Measurements from ENCODE around the gene RECK. TPM values are rescaled to one million over a fixed set of nuclear protein-coding genes. Genes with fewer than 3 reads are reported as not detected.

The RECK gene
- total and polyA plus RNA-seq, 3 donors from 2014 or later = 10.1 to 17.6 (median 15.4) TPM

DNA sequence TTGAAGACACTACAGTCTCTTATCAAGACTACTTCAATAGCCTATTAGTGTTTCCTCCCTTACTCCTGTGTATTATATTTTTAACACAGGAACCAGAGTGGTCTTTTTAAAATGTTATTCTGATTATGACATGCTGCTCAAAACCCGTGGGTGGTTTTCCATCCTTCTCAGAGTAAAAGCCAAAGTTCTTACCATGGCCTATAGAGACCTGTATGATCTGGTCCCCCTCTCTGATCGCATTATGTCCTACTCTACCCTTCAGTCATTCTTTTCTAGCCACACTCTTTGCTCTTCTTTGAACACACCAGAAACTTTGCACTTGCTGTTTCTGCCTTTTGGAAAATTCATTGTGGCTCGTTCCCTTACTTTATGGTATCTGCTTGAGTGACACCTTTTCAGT lies 13.8 kb downstream of the RECK start:
- Histone ChIP-seq H3K36me3 (ENCODE audit: low read depth, missing control alignments) (no peaks in the 10 kb centered on the region), H3K4me1 (no peaks in the 10 kb centered on the region), H3K27ac (no peak overlapping the region), H3K27me3 (no peaks in the 10 kb centered on the region), H3K4me3 (no peak overlapping the region), H3K9me3 (no peaks in the 10 kb centered on the region)
- WGBS, 2 donors = 91 to 96% methylated on average over 3 of the region's 3 CpGs
- intact Hi-C loops (cut with DNase I; ENCODE audit: low total_unique reads) = no loop called here
- DNase-seq = no peak
- TF ChIP-seq, protein P1, sequence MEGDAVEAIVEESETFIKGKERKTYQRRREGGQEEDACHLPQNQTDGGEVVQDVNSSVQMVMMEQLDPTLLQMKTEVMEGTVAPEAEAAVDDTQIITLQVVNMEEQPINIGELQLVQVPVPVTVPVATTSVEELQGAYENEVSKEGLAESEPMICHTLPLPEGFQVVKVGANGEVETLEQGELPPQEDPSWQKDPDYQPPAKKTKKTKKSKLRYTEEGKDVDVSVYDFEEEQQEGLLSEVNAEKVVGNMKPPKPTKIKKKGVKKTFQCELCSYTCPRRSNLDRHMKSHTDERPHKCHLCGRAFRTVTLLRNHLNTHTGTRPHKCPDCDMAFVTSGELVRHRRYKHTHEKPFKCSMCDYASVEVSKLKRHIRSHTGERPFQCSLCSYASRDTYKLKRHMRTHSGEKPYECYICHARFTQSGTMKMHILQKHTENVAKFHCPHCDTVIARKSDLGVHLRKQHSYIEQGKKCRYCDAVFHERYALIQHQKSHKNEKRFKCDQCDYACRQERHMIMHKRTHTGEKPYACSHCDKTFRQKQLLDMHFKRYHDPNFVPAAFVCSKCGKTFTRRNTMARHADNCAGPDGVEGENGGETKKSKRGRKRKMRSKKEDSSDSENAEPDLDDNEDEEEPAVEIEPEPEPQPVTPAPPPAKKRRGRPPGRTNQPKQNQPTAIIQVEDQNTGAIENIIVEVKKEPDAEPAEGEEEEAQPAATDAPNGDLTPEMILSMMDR (IDR thresholded peaks at IDR 0.05) = no peak
- no peak for TF ChIP-seq POLR2A (IDR thresholded peaks at IDR 0.05)

DNA sequence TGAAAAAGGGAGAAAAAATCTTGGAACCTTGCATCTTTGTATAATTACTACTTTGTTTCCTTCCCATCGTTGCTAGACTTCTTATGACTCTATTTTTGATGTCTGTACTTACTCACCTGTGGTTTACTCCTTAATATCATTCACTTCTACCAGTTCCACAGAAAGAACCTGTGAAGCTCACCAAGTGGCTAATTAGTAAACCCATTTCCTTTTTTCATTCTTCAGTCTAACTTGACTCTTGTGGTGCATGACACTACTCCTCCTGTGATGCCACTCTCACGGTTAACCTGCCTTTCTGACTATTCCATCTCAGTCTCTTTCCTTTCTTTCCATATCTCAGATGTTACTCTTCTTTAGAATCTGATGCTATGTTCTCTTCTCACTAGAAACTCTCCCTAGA lies 14.6 kb downstream of the RECK start:
- 60 to 63% methylated on average over 2 of the region's 2 CpGs for WGBS, 2 donors
- no peak for DNase-seq
- H3K27me3 ChIP-seq = no peaks in the 10 kb centered on the region
- no peaks in the 10 kb centered on the region for H3K36me3 ChIP-seq (ENCODE audit: low read depth, missing control alignments)
- intact Hi-C loops (cut with DNase I; ENCODE audit: low total_unique reads) = no loop called here
- no peak overlapping the region for H3K27ac ChIP-seq
- no peak overlapping the region for H3K4me3 ChIP-seq
- no peaks in the 10 kb centered on the region for H3K4me1 ChIP-seq
- TF ChIP-seq, protein P1 (IDR thresholded peaks at IDR 0.05) = no peak
- no peak for TF ChIP-seq POLR2A (IDR thresholded peaks at IDR 0.05)
- no peaks in the 10 kb centered on the region for H3K9me3 ChIP-seq

DNA sequence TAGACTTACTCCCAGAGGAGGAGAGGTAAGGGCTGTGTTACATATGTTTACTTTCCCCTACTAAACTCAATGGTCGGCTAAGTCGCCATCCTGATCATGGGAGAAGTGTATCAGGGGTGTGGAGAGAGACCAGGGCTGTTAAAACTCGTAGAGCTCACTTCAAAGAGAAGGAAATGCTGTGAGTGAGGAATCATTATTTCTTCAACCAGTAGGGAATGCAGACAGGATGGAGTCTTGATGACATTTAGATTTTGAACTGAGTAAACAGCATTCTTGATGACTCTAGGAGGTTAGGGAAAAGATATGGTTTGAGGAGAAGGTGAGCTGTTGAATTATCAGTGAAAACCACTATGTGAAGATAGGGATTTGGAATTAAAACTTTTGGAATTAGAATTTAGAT lies 17.3 kb downstream of the RECK start:
- TF ChIP-seq, protein P1 (IDR thresholded peaks at IDR 0.05) = no peak
- no peak for TF ChIP-seq POLR2A (IDR thresholded peaks at IDR 0.05)
- H3K27me3 ChIP-seq = no peaks in the 10 kb centered on the region
- WGBS, 2 donors = 72 to 82% methylated on average over 3 of the region's 3 CpGs
- no peaks in the 10 kb centered on the region for H3K9me3 ChIP-seq
- no peaks in the 10 kb centered on the region for H3K4me1 ChIP-seq
- H3K4me3 ChIP-seq = no peak overlapping the region
- no peak for DNase-seq
- intact Hi-C loops (cut with DNase I; ENCODE audit: low total_unique reads) = no loop called here
- H3K27ac ChIP-seq = no peak overlapping the region
- no peaks in the 10 kb centered on the region for H3K36me3 ChIP-seq (ENCODE audit: low read depth, missing control alignments)

DNA sequence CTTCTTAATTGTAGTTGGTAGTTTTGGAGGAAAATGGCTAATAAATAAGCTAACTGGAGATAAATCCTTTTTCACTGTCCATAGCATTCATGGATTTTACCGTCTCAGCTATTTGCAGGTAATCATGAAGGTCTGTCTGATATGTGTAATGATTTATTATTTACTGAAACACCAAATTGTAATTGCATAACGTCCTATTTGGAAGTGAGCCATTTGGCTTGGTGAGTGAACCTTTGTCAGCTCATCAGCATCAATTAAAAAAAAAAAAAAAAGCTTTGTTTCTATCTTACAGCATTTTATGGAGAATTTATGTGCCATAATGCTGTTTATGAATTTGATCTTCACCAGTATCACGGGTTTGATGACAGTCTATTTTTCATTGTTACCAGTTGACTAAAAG lies 20.2 kb downstream of the RECK start:
- no peak overlapping the region for H3K4me3 ChIP-seq
- no peak for DNase-seq

More for the DNA sequence above, 20.2 kb downstream of the RECK start:
- H3K9me3 ChIP-seq = no peaks in the 10 kb centered on the region
- WGBS, 2 donors = 61 to 63% methylated on average over 3 of the region's 3 CpGs
- no peaks in the 10 kb centered on the region for H3K36me3 ChIP-seq (ENCODE audit: low read depth, missing control alignments)
- TF ChIP-seq, protein P1 (IDR thresholded peaks at IDR 0.05) = no peak
- no peak for TF ChIP-seq POLR2A (IDR thresholded peaks at IDR 0.05)
- no peaks in the 10 kb centered on the region for H3K27me3 ChIP-seq
- intact Hi-C loops (cut with DNase I; ENCODE audit: low total_unique reads) = no loop called here
- no peaks in the 10 kb centered on the region for H3K4me1 ChIP-seq
- H3K27ac ChIP-seq = no peak overlapping the region
